Right hindlimb (tissue), 1 donor: Measurements from ENCODE around the gene FN1.

Source experiments
- DNase-seq: peaks from one replicate; pipeline ENCODE4 v3.0.0-alpha.2; 2018

FN1 gene

DNA sequence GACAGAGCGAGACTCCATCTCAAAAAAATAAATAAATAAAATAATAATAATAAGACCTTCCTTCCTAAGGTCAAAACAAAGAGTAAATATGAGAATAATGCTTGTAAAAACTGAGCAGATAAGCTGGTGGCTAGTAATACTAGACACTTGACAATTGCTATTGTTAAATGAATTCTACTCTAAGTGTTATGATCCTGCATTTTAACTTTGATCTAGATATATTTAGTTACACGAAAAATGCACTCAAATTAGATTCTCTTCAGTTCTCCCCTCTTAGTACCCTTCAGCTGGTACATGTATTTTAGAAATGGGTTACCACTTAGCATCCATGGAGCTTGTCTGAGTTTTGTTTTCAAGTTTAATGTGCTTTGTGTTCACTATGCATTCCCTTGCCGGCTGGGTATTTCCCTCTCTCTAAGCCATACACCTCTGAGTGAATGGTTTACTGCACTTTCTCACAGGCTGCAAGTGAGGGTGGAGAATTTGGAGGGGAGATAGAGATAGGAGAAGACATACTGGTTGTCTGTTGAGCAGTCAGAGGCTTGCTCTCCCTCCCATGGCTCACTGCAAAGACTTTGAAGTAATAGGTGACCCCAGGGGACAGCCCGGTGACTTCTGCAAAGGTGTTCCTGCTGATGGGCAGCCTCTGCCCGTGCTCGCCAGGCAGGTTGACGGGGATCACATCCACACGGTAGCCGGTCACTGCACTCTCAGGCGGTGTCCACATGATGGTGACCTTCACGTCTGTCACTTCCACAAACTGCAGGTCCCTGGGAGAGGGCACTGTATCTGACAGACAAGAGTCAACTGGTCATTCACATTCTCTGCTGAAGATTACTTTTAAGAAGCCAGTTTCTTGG lies 29.9 kb downstream of the FN1 start:
- DNase-seq, result no peak

GRCh38 chr2:215404348-215405012 lies 31.4 kb downstream of the FN1 start:
- peak; percentile 25 for DNase-seq

GRCh38 chr2:215403441-215404347 lies 32.2 kb downstream of the FN1 start:
- peak; percentile 56 for DNase-seq

GRCh38 chr2:215401896-215402379 lies 33.9 kb downstream of the FN1 start:
- peak; percentile 86 for DNase-seq

DNA sequence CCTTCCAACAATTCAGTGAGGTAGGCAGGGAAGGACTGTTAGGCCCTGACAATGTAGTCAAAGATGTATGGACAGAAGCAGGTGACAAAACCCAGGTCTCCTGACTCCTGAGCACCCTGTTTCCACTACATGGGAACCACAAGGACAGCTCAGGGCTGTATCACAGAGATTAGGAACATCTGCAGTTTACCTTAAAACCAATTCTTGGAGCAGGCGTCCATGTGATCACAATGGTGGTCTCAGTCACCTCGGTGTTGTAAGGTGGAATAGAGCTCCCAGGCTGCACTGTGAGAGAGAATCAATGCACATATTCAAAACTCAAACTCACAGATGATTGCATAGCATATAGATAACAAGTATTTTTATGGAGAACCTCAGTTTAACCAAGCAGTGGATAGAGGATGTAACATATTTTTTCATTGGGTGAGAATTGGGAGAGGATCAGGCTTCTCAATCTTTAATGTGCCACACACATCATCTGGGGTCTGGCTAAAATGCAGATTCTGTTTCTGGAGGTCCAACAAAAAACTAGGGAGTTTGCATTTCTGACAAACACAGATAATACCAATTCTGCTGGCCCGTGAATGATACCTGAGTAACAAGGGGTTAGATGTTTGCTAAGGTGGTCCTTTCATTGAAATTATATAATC lies 36.7 kb downstream of the FN1 start:
- no peak for DNase-seq

- DNase-seq, result no peak
Measured at GRCh38 chr2:215397632-215398341, 38.1 kb downstream of the FN1 start.

DNA sequence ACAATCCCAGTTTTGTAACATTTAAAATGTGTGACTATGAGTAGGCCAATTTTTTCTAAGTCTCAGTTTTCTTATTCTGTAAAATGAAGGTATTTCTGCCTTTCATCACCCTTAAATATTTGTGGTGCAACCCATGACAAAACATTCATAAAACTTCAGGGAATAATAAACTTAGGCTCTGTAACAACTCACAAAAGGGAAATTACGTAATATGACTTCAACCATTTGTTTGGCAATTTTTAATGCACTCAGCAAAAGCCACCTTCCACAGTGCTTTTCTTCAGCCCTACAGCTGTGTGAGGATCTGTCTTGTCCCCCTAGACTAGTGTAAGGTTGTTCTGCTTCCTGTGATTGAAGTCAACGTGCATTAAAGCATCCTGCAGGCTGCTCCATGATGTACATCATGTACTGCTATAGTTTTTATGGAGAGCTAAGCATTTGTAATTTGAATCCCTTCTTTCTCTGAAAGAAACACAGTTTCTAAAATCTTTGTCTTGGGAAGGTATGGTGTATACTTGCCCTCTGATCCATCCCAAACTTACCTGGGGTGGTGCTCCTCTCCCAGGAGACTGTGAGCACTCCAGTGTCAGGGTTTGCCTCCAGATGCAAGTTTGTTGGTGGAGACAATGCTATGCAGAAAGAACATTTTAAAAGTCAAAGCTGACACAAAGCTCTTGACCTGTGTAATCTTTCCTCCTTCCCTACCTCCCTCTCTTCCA lies 39.1 kb downstream of the FN1 start:
- no peak for DNase-seq

- no peak for DNase-seq
Measured at GRCh38 chr2:215395687-215396460, 40.0 kb downstream of the FN1 start.

GRCh38 chr2:215394102-215394805 lies 41.6 kb downstream of the FN1 start:
- no peak for DNase-seq

GRCh38 chr2:215392687-215393270 lies 43.1 kb downstream of the FN1 start:
- no peak for DNase-seq

DNA sequence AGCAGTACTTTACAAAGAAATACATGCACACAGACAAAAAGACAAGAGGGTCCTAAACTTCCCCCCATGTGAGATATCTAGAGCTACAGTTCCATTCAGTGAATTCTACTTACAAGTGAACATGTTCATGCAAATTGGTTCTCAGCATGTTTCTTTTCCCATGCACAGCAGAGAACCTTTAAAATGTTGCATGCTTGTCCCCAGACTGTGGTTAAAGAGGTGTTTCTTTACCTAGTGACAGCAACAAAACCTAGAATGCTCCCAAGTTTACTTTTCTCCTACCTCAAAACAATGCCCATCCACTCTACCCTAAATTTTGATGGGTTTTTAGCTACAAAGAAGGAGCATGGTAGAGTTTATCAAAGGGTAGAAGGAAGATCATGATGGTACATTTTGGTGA lies 43.7 kb downstream of the FN1 start:
- DNase-seq, result no peak

- no peak for DNase-seq
Measured at GRCh38 chr2:215391531-215391930, 44.3 kb downstream of the FN1 start.

- no peak for DNase-seq
Measured at GRCh38 chr2:215390550-215390913, 45.3 kb downstream of the FN1 start.

- DNase-seq, result no peak
Measured at GRCh38 chr2:215388002-215388728, 47.7 kb downstream of the FN1 start.

DNA sequence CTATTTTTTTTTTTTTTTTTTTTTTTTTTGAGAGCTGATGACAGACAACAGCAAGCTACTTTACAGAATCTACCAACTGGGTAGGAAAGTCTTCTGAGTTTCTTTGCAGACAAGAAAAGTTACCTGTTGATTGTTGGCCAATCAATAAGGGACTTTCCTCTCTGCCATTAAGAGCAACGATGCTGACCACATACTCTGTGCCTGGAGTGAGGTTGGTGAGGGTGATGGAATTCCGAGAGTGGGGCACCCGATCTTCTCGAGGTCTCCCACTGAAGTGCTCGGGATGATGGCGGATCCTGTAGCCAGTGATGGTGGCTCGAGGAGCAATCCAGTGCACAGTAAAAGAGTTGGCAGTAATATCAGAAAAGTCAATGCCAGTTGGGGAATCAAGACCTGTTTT lies 49.3 kb downstream of the FN1 start:
- no peak for DNase-seq

DNA sequence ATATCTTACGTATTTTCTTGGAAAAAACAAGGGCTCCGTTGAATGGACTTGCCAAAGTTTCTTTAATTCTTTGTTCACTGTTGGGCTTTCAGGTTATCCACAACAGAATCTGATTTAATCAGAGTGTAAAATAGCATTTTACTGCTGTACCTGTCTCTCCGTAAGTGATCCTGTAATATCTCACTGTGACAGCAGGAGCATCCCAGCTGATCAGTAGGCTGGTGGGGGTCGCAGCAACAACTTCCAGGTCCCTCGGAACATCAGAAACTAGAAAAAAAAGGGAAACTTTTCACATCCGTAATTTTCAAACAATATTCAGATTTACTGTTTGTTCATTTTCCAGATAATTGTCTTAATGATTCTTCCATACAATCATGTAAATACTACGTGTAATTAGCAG lies 51.2 kb downstream of the FN1 start:
- DNase-seq, result no peak

DNA sequence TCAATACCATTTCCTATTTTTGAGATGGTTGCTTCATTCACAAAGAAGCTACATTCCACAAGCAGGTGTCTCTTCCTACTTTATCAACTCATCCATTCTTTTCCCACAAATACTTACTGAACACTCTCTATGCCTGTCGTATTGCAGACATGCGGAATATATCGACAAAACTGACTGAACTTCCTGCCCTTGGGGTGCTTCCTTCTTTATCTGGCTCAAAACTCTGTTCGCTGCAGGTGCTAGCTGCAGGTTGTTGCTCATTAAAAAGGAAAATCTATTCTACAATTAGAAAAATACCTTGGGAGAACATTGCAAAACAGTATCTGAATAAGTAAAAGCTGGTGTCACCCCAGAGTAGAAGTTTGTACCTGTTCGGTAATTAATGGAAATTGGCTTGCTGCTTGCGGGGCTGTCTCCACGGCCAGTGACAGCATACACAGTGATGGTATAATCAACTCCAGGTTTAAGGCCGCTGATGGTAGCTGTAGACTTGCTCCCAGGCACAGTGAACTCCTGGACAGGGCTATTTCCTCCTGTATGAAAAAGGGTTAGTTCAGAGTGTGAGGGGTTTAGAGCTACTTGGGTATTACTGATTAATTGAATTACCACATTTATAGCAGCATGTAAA lies 52.1 kb downstream of the FN1 start:
- no peak for DNase-seq

DNA sequence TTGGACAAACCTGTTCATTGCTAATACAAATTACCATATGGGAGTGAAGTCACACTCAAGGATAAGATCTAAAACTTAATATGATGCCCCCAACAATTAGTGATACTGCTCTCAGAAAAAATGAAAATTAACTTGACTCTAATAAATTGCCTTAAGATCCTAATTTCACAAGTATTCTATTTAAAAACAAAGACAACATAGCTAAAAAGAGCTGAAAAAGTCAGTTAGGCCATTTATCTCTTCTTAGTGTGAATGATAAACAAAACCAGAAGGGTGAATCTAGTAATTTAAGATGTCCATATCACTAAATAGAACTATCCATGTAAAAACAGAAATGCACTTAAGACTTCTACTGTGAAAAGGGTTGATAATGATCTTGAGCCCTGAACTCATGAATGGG lies 53.4 kb downstream of the FN1 start:
- DNase-seq, result no peak
